ENCODE results near the gene ZCCHC17.

ZCCHC17 gene

GRCh38 chr1:31308036-31308435 is 11.2 kb downstream of the ZCCHC17 start:
- DNase-seq, result no peak

- no peak for DNase-seq
Observed at GRCh38 chr1:31310198-31310597, 13.4 kb downstream of the ZCCHC17 start.

- DNase-seq, result no peak
Observed at GRCh38 chr1:31315902-31316301, 19.1 kb downstream of the ZCCHC17 start.

- no peak for DNase-seq
Observed at GRCh38 chr1:31318146-31318545, 21.3 kb downstream of the ZCCHC17 start.

GRCh38 chr1:31324093-31324492 is 27.3 kb downstream of the ZCCHC17 start:
- no peak for DNase-seq

GRCh38 chr1:31324992-31325391 is 28.2 kb downstream of the ZCCHC17 start:
- DNase-seq, result no peak

- DNase-seq, result no peak
Observed at GRCh38 chr1:31326461-31326860, 29.6 kb downstream of the ZCCHC17 start.

GRCh38 chr1:31327381-31327780 is 30.5 kb downstream of the ZCCHC17 start:
- DNase-seq, result no peak

- no peak for DNase-seq
Observed at GRCh38 chr1:31335007-31335406, 38.2 kb downstream of the ZCCHC17 start.

- DNase-seq, result no peak
Observed at GRCh38 chr1:31336687-31337467, 40.0 kb downstream of the ZCCHC17 start.

GRCh38 chr1:31344503-31344902 is 47.7 kb downstream of the ZCCHC17 start:
- DNase-seq, result no peak

GRCh38 chr1:31345635-31346034 is 48.8 kb downstream of the ZCCHC17 start:
- no peak for DNase-seq

GRCh38 chr1:31346785-31347184 is 50.0 kb downstream of the ZCCHC17 start:
- DNase-seq, result no peak

- DNase-seq, result no peak
Observed at GRCh38 chr1:31348449-31348848, 51.6 kb downstream of the ZCCHC17 start.

GRCh38 chr1:31354283-31354682 is 57.5 kb downstream of the ZCCHC17 start:
- DNase-seq, result no peak

GRCh38 chr1:31356427-31356826 is 59.6 kb downstream of the ZCCHC17 start:
- DNase-seq, result no peak

GRCh38 chr1:31361607-31362006 is 64.8 kb downstream of the ZCCHC17 start:
- no peak for DNase-seq

- DNase-seq, result no peak
Observed at GRCh38 chr1:31362032-31362431, 65.2 kb downstream of the ZCCHC17 start.

- no peak for DNase-seq
Observed at GRCh38 chr1:31364561-31365250, 67.9 kb downstream of the ZCCHC17 start.

GRCh38 chr1:31366796-31367195 is 70.0 kb downstream of the ZCCHC17 start:
- no peak for DNase-seq

- DNase-seq, result peak; percentile 17
Observed at GRCh38 chr1:31368611-31369107, 71.8 kb downstream of the ZCCHC17 start.

- DNase-seq, result no peak
Observed at GRCh38 chr1:31370021-31370420, 73.2 kb downstream of the ZCCHC17 start.

- DNase-seq, result peak; percentile 39
Observed at GRCh38 chr1:31370565-31370964, 73.7 kb downstream of the ZCCHC17 start.

All from activated CD8-positive, alpha-beta memory T cell treated with anti-CD3 and anti-CD28 coated beads, Interleukin-2, amount 50 U/mL, for 48 hours (primary cell).